Measurements from ENCODE around the gene ARNT2. TPM values are rescaled to one million over a fixed set of nuclear protein-coding genes. Genes with fewer than 3 reads are reported as not detected.

The ARNT2 gene
- total RNA-seq, 1 experiment from 2014 or later: 16.8 TPM

GRCh38 chr15:80641384-80641783 lies 237.2 kb downstream of the ARNT2 start:
- H3K4me3 ChIP-seq (ENCODE audit: low read depth in 2 of 2, low read length in 2 of 2): no peak overlapping the region
- TF ChIP-seq REST (IDR thresholded peaks at IDR 0.05; ENCODE audit: insufficient read depth in 1 of 2, low read depth in 2 of 2, low read length in 1 of 2) (no peak), TCF7L2 (IDR thresholded peaks at IDR 0.05; ENCODE audit: low read depth, low read length) (no peak), POLR2AphosphoS5 (IDR thresholded peaks at IDR 0.05; ENCODE audit: low read depth, low read length) (no peak), SIN3A (IDR thresholded peaks at IDR 0.05; ENCODE audit: borderline replicate concordance, insufficient read depth, low read depth, low read length) (no peak)
- TF ChIP-seq, protein P1, sequence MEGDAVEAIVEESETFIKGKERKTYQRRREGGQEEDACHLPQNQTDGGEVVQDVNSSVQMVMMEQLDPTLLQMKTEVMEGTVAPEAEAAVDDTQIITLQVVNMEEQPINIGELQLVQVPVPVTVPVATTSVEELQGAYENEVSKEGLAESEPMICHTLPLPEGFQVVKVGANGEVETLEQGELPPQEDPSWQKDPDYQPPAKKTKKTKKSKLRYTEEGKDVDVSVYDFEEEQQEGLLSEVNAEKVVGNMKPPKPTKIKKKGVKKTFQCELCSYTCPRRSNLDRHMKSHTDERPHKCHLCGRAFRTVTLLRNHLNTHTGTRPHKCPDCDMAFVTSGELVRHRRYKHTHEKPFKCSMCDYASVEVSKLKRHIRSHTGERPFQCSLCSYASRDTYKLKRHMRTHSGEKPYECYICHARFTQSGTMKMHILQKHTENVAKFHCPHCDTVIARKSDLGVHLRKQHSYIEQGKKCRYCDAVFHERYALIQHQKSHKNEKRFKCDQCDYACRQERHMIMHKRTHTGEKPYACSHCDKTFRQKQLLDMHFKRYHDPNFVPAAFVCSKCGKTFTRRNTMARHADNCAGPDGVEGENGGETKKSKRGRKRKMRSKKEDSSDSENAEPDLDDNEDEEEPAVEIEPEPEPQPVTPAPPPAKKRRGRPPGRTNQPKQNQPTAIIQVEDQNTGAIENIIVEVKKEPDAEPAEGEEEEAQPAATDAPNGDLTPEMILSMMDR (IDR thresholded peaks at IDR 0.05): no peak
- H3K36me3 ChIP-seq (ENCODE audit: control insufficient read depth, insufficient read depth, low read length): no peaks in the 10 kb centered on the region
- BruUV-seq (replicated peaks): no TSS peak
- intact Hi-C loops (cut with micrococcal nuclease; ENCODE audit: unreplicated experiment): no loop called here
- H3K4me1 ChIP-seq (ENCODE audit: control insufficient read depth, insufficient read depth, low read length): no peaks in the 10 kb centered on the region
- POLR2A ChIA-PET: no interaction called here
- no peak for ATAC-seq
- no peak for DNase-seq (ENCODE audit: low read depth, low spot score)
- no peaks in the 10 kb centered on the region; the same call in 1 of the 2 replicates for H3K9me3 ChIP-seq (ENCODE audit: control insufficient read depth, insufficient read depth, low read depth, low read length)
- in situ Hi-C loops (cut with HindIII; ENCODE audit: low pct_unique_long_range_greater_than_20kb, low sequenced_read_pairs): no loop called here
- H3K27ac ChIP-seq (ENCODE audit: low read length): no peak overlapping the region
- CTCF ChIA-PET: no interaction called here
- no peaks in the 10 kb centered on the region for H3K27me3 ChIP-seq (ENCODE audit: control insufficient read depth, insufficient read depth, low read length)

GRCh38 chr15:80643431-80643951 lies 239.3 kb downstream of the ARNT2 start:
- ChIA-PET CTCF (interaction anchor here (0.5 kb wide), 1 partner anchor 78 kb away, joined by 3 read pairs; no protein-coding TSS in a partner anchor), POLR2A (no interaction called here)
- intact Hi-C loops (cut with micrococcal nuclease; ENCODE audit: unreplicated experiment) (no loop called here), in situ Hi-C loops (cut with HindIII; ENCODE audit: low pct_unique_long_range_greater_than_20kb, low sequenced_read_pairs) (no loop called here)
- TF ChIP-seq TCF7L2 (IDR thresholded peaks at IDR 0.05; ENCODE audit: low read depth, low read length): no peak
- TF ChIP-seq, protein P1 (IDR thresholded peaks at IDR 0.05): no peak
- Histone ChIP-seq H3K9me3 (ENCODE audit: control insufficient read depth, insufficient read depth, low read depth, low read length) (no peaks in the 10 kb centered on the region; the same call in 1 of the 2 replicates), H3K36me3 (ENCODE audit: control insufficient read depth, insufficient read depth, low read length) (no peaks in the 10 kb centered on the region), H3K4me3 (ENCODE audit: low read depth in 2 of 2, low read length in 2 of 2) (no peak overlapping the region), H3K27ac (ENCODE audit: low read length) (no peak overlapping the region), H3K27me3 (ENCODE audit: control insufficient read depth, insufficient read depth, low read length) (no peaks in the 10 kb centered on the region), H3K4me1 (ENCODE audit: control insufficient read depth, insufficient read depth, low read length) (no peaks in the 10 kb centered on the region)
- no TSS peak for BruUV-seq (replicated peaks)
- DNase-seq (ENCODE audit: low read depth, low spot score): no peak
- ATAC-seq: no peak
